ENCODE data around the gene SLC25A29. TPM values are rescaled to one million over a fixed set of nuclear protein-coding genes. Genes with fewer than 3 reads are reported as not detected.

The SLC25A29 gene
- polyA plus RNA-seq, 2 of the 4 experiments (the other 2 are of a cell fraction) = 6.3 to 15.1 TPM

DNA sequence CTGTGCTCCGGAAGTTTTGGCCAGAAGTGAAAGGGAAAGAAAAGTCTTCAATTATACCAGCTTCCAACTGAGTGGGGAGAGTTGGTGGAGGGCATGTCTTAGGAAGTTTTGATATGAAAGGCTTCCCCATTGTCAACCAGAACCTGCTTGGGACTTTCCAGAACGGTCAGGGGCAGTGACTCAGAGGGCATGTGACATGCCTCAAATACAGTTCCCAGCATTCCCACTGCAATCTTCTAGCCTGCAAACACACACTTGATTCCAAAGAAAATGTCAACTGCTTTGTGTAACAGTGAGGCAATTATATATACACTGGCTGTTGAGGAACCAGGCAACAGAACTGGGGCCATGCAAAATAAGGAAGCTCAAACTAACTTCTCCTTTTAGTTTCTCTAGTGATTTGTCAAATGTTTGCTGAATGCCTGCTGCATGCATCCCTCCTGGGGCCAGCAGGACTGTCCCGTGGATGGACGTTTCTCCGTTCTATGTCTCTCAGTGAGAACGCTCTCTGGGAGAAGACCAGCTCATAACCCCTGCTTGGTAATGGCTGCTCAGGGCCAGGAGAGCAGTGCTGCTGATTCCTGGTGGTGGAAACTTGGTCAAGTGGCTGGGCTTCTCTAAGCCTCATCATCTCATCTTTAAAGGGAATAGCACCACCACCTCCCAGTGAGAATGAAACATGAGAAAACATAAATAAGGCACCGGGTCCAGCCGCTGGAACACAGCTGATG lies 35.2 kb upstream of the SLC25A29 start (continued):
- TF ChIP-seq TFCP2L1 (CRISPR knock-in tag; IDR thresholded peaks at IDR 0.05) = no peak

DNA sequence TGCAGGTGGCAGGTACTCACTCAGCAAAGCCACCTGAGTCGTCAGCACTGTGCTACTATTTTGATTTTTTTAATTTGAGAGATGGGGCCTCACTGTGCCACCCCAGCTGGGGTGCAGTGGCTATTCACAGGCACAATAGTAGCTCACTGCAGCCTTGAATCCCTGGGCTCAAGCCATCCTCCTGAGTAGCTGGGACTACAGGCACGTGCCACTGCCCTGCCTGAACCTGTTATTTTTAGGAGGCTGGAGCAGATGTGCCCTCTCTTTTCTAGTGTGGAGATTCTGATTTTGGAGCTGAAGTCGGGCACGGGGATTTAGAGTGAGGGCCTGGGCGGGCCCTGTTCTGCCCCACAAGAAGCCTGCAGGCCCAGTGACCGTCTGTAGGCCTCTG lies 34.2 kb upstream of the SLC25A29 start:
- TF ChIP-seq FOSB (CRISPR knock-in tag; IDR thresholded peaks at IDR 0.05) (no peak), SREBF2 (IDR thresholded peaks at IDR 0.05) (no peak), RCOR1 (IDR thresholded peaks at IDR 0.05; ENCODE audit: low read depth, low read length) (no peak), BHLHE40 (IDR thresholded peaks at IDR 0.05; ENCODE audit: low read depth, low read length) (no peak), NPAS2 (CRISPR knock-in tag; IDR thresholded peaks at IDR 0.05; ENCODE audit: borderline replicate concordance) (no peak), EHF (CRISPR knock-in tag; IDR thresholded peaks at IDR 0.05) (no peak), MAZ (IDR thresholded peaks at IDR 0.05; ENCODE audit: borderline replicate concordance, low read depth, low read length) (no peak)
- TF ChIP-seq, protein P1, sequence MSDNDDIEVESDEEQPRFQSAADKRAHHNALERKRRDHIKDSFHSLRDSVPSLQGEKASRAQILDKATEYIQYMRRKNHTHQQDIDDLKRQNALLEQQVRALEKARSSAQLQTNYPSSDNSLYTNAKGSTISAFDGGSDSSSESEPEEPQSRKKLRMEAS (IDR thresholded peaks at IDR 0.05) = no peak
- TF ChIP-seq, protein P2, sequence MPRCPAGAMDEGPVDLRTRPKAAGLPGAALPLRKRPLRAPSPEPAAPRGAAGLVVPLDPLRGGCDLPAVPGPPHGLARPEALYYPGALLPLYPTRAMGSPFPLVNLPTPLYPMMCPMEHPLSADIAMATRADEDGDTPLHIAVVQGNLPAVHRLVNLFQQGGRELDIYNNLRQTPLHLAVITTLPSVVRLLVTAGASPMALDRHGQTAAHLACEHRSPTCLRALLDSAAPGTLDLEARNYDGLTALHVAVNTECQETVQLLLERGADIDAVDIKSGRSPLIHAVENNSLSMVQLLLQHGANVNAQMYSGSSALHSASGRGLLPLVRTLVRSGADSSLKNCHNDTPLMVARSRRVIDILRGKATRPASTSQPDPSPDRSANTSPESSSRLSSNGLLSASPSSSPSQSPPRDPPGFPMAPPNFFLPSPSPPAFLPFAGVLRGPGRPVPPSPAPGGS (IDR thresholded peaks at IDR 0.05) = no peak
- TF ChIP-seq, protein P3, sequence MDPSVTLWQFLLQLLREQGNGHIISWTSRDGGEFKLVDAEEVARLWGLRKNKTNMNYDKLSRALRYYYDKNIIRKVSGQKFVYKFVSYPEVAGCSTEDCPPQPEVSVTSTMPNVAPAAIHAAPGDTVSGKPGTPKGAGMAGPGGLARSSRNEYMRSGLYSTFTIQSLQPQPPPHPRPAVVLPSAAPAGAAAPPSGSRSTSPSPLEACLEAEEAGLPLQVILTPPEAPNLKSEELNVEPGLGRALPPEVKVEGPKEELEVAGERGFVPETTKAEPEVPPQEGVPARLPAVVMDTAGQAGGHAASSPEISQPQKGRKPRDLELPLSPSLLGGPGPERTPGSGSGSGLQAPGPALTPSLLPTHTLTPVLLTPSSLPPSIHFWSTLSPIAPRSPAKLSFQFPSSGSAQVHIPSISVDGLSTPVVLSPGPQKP (IDR thresholded peaks at IDR 0.05; ENCODE audit: low read depth, low read length) = no peak
- H3K4me1 ChIP-seq = peaks cover 16% of the 10 kb centered on the region
- DNase-seq (ENCODE audit: low read depth in 1 of 2, low spot score in 1 of 2) = no peak
- no peaks in the 10 kb centered on the region for H3K9me3 ChIP-seq
- 75% methylated on average over 6 of the region's 6 CpGs for WGBS (ENCODE audit: missing lambda C conversion rate)
- ChIA-PET CTCF (interaction anchor here (1.2 to 1.8 kb wide), 2 partner anchors 9 to 13 kb away, joined by 3 to 5 read pairs; no protein-coding TSS in a partner anchor), POLR2A (interaction anchor here (0.6 kb wide), 1 partner anchor 10 kb away, joined by 4 read pairs; no protein-coding TSS in a partner anchor)
- H3K4me2 ChIP-seq = no peak overlapping the region
- H3K4me3 ChIP-seq = no peak overlapping the region
- no peak for ATAC-seq
- H3K27ac ChIP-seq = peak overlapping the region; percentile 24 to 67; a peak in 3 of 6 replicates
- no peak for FAIRE-seq

DNA sequence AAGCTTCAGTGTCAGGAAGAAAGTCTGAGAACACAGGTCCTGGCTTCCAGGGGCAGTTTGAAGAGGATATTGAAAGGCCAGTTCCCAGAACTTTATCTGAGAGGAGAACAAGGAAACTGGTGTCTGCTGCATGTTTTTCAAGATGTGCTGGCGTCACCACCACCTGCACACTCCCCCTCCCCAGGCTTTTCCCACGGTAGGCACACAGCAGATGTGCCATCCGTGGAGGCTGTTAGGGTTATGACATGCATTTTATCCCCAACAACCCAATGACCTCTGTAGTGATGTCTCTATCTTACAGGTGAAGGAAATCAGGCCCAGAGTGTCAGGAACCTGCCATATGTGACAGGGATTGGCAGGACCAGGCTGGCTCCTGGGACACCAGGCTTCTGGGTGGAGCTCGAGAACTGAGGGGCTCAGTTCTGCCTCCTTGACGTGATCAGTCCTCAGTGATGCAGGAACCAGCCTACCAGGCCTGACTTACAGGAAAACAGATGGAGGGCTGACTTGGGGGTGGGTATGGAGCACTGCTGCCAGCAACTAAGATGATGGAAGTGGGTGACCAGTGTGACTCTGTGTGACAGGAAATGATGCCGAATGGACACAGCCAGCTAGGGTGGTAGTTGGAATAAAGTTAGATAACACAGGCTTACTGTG lies 33.6 kb upstream of the SLC25A29 start:
- no peaks in the 10 kb centered on the region for H3K9me3 ChIP-seq
- no peak overlapping the region for H3K4me2 ChIP-seq
- H3K27ac ChIP-seq = peak overlapping the region in 1 of 2 experiments; percentile 67; a peak in 2 of 6 replicates
- TF ChIP-seq JUN (IDR thresholded peaks at IDR 0.05) (no peak), RAD21 (conservative IDR thresholded peaks at IDR 0.05 in 1 of 2, IDR thresholded peaks at IDR 0.05 in 1 of 2) (no peak), CBX2 (IDR thresholded peaks at IDR 0.05; ENCODE audit: borderline replicate concordance, low read depth) (no peak), FOSB (CRISPR knock-in tag; IDR thresholded peaks at IDR 0.05) (no peak), CHD4 (IDR thresholded peaks at IDR 0.05; ENCODE audit: borderline replicate concordance) (no peak), BHLHE40 (IDR thresholded peaks at IDR 0.05; ENCODE audit: low read depth, low read length) (no peak), TP53 (CRISPR knock-in tag; IDR thresholded peaks at IDR 0.05) (no peak), SREBF2 (IDR thresholded peaks at IDR 0.05) (no peak), EP300 (IDR thresholded peaks at IDR 0.05) (no peak), RCOR1 (IDR thresholded peaks at IDR 0.05; ENCODE audit: low read depth, low read length) (no peak)
- TF ChIP-seq, protein P4, sequence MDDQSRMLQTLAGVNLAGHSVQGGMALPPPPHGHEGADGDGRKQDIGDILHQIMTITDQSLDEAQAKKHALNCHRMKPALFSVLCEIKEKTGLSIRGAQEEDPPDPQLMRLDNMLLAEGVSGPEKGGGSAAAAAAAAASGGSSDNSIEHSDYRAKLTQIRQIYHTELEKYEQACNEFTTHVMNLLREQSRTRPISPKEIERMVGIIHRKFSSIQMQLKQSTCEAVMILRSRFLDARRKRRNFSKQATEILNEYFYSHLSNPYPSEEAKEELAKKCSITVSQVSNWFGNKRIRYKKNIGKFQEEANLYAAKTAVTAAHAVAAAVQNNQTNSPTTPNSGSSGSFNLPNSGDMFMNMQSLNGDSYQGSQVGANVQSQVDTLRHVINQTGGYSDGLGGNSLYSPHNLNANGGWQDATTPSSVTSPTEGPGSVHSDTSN (IDR thresholded peaks at IDR 0.05) = no peak
- TF ChIP-seq, protein P5, sequence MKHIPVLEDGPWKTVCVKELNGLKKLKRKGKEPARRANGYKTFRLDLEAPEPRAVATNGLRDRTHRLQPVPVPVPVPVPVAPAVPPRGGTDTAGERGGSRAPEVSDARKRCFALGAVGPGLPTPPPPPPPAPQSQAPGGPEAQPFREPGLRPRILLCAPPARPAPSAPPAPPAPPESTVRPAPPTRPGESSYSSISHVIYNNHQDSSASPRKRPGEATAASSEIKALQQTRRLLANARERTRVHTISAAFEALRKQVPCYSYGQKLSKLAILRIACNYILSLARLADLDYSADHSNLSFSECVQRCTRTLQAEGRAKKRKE (CRISPR knock-in tag; IDR thresholded peaks at IDR 0.05; ENCODE audit: low read depth) = no peak
- TF ChIP-seq, protein P2 (IDR thresholded peaks at IDR 0.05) = no peak
- FAIRE-seq (no peak), ATAC-seq (no peak), DNase-seq (ENCODE audit: low read depth in 1 of 2, low spot score in 1 of 2) (no peak)
- peaks cover 16% of the 10 kb centered on the region for H3K4me1 ChIP-seq
- ChIA-PET CTCF (interaction anchor here (0.9 to 1.8 kb wide), 3 partner anchors 8 to 13 kb away, joined by 3 to 5 read pairs (median 3); no protein-coding TSS in a partner anchor), POLR2A (interaction anchor here (0.6 kb wide), 1 partner anchor 11 kb away, joined by 4 read pairs; no protein-coding TSS in a partner anchor)
- 95% methylated on average over 5 of the region's 6 CpGs for WGBS (ENCODE audit: missing lambda C conversion rate)
- H3K4me3 ChIP-seq = no peak overlapping the region

All from A549 (cell line).